Left colon (tissue), 2 donors: ENCODE measurements around the gene KHDC1. TPM values are rescaled to one million over a fixed set of nuclear protein-coding genes. Genes with fewer than 3 reads are reported as not detected.
"Not testable (repeated sequence)": the region's sequence is repeated elsewhere in the genome, so short reads cannot be mapped to it uniquely, and the experiment has no call there.

ENCODE experiments used
- ATAC-seq: fragments of 200-7000 bp; cut with Tn5 transposase; one replicate; pipeline ENCODE4 v1.9.1; 2020; ENCODE audit warnings: mild to moderate bottlenecking, moderate library complexity
- DNase-seq, 2 donors: peaks; one replicate each; pipeline ENCODE4 v3.0.0-alpha.2; 2020
- intact Hi-C, 2 donors: fragments of 100-400 bp; cut with DNase I in 1 of 2; cut with micrococcal nuclease in 1 of 2; formaldehyde crosslinking; loops; one replicate each; pipeline versions ENCODE4 v1.11.2 to v1.14.0; 2022; cut with DNase I, micrococcal nuclease
- total RNA-seq, 2 donors: library from RNA; stranded (reverse); fragmentation: NEBNext Ultra II Directional; extraction: Animal tissue kit (Norgen Biotek cat#: 25700); gene quantifications; one replicate each; pipeline ENCODE4 v1.2.1, GENCODE V29; 2021
- donor health status: DM: no; HTN: no; CAD: no.
- donor health status: DM: yes; HTN: yes; CAD: no.

Gene KHDC1
- total RNA-seq, 2 donors from 2014 or later = 1.0 to 1.2 TPM

DNA sequence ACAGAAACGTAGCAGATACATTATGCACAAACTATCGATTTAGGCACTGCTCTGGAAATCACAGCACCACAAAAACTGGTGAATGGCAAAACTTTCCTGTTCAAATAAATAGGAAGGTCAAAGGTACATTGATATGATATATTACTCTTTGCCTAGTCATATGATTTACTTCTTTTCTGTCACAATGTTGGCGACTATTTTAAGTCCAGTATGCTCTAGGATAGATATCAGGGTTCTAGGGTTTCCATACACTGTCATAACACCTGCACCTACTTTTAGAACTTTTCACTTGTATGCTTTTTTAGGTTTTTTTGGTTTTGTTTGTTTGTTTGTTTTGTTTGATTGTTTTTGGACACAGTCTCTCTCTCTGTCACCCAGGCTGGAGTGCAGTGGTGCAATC, 62.7 kb downstream of the KHDC1 start:
- intact Hi-C loops = no loop called here

DNA sequence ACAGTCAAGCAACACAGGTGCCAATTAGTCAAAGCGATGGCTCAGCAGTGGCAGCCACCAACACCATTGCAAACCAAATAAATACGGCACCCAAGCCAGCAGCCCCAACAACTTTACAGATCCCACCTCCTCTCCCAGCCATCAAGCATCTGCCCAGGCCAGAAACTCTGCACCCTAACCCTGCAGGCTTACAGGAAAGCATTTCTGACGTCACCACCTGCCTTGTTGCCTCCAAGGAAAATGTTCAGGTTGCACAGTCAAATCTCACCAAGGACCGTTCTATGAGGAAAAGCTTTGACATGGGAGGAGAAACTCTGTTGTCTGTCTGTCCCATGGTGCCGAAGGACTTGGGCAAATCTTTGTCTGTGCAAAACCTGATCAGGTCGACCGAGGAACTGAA, 68.3 kb downstream of the KHDC1 start:
- no peak for ATAC-seq

More for the DNA sequence above, 62.7 kb downstream of the KHDC1 start:
- DNase-seq (no peak), ATAC-seq (no peak)

DNA sequence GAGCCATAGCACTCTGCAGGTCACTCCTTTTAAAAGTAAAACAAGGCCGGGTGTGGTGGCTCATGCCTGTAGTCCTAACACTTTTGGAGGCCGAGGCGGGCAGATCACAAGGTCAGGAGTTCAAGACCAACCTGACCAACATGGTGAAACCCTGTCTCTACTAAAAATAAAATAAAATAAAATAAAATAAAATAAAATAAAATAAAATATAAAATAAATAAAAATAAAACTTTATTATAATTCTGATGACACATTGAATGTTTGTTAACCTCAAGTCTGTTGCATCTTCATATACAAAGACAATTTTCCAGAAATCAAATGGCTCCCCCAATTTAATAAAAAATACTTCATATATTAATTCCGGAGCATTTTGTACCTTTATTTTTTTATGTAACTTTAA, 69.7 kb downstream of the KHDC1 start:
- ATAC-seq, DNase-seq, intact Hi-C loops: not testable (repeated sequence)

More for the DNA sequence above, 68.3 kb downstream of the KHDC1 start:
- DNase-seq = no peak
- intact Hi-C loops = no loop called here

Other genes starting within 250 kb of the KHDC1 start
- gene KHDC1L, start 37.7 kb downstream of the KHDC1 start, total RNA-seq = not detected
- gene DPPA5, start 91.1 kb upstream of the KHDC1 start, total RNA-seq = not detected
- not detected for gene KHDC3L, start 99.5 kb upstream of the KHDC1 start, total RNA-seq
- gene OOEP, start 106.7 kb upstream of the KHDC1 start, total RNA-seq = not detected
- gene DDX43, start 131.6 kb upstream of the KHDC1 start, total RNA-seq = under 1 TPM; 0.22 to 0.46 TPM
- gene CGAS, start 189.1 kb upstream of the KHDC1 start, total RNA-seq = 1 to 10 TPM; 2.9 to 3.2 TPM
- 10 to 100 TPM; 20.3 to 23.1 TPM for gene MTO1, start 198.5 kb upstream of the KHDC1 start, total RNA-seq